Measurements from ENCODE around the gene GPR107.

The GPR107 gene

GRCh38 chr9:130138791-130139190, 85.1 kb downstream of the GPR107 start:
- DNase-seq, result no peak

- no peak for DNase-seq
Observed at GRCh38 chr9:130139251-130139650, 85.5 kb downstream of the GPR107 start.

DNA sequence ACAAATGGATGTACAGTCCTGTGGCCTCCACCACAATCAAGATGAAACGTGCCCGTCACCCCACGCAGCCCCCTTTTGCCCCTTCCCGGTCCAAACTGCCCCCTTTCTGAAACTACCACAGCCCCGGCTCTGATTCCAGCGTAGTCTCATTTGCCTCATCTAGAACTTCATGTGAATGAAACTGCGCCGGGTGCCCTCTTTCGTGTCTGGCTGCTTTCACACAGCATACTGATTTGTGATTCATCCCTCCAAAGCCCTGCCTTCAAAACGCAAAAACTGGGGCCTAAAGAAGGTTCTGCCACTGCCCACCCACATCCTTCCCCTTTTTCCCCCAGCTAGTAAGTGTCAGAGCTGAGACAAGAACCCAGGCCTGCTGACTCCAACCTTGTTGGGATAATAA, 87.0 kb downstream of the GPR107 start:
- no peak for DNase-seq

- no peak for DNase-seq
Observed at GRCh38 chr9:130142056-130142455, 88.3 kb downstream of the GPR107 start.

DNA sequence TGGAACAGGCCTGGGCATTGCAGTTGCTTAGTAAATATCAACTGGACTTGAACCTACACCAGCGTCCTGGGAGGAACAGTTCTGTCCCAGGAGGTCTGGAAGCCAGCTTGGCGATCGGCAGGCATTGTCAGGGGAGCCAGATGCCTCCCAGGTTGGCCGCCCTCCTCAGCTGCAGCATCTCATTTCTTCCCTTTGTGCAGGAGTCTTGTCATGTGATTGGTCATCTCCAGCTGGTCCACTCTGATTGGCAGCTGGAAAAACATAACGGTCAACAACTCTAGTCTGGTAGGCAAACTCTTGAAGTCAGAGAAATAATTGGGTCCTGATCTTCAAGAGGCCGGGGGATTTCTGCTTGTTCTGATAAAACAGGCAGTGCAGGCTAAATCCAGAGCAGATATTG, 88.9 kb downstream of the GPR107 start:
- DNase-seq, result no peak

DNA sequence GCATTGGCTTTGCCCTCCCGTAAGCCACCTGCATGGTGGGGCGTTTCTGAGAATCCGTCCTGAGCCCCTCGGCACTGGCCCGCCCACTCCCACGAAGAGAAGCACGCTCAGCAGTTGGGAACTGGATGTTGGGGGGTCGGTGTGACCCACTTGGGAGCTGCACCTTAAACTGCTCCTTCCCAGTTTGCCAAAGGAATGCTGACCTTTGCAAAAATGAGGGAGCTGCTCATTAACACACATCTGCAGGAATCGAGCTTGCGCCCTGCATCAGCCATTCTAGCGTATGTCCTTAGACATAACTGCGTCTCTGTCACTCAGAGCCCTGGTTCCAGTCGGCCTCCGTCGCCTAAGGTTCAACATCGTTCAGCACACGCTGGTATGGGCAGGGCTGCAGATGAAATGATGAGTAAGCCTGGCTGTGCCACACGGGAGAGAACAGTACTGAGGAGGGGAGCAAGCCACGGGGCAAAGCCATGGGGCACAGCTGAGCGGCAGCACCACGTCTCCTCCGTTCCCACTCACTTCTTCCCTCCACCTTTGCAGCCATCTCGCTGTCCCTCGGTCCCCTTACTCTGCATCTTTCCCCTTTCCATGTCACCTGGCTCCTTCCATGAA, 89.7 kb downstream of the GPR107 start:
- no peak for DNase-seq

DNA sequence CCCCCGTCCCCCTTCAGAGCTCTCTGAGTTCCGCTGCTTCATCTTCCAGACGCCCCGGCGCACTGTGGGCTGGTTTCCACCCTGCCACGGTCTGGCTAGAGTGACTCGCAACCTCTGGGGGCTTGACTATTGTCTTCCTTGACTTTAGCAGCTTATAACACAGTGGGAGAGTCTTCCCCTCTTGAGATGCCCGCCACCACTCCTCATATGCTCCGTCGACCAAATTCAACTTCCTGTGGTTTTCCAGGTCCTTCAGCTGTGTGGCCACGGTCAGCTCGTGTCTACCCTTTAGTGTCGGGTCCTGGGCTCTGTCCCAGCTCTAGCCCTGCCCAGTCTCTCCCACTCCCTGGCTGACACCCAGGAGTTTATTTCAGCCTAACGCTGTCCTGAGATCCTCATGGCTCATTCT, 90.3 kb downstream of the GPR107 start:
- DNase-seq, result no peak

- DNase-seq, result no peak
Observed at GRCh38 chr9:130144703-130145102, 91.0 kb downstream of the GPR107 start.

- DNase-seq, result no peak
Observed at GRCh38 chr9:130145658-130146057, 92.0 kb downstream of the GPR107 start.

DNA sequence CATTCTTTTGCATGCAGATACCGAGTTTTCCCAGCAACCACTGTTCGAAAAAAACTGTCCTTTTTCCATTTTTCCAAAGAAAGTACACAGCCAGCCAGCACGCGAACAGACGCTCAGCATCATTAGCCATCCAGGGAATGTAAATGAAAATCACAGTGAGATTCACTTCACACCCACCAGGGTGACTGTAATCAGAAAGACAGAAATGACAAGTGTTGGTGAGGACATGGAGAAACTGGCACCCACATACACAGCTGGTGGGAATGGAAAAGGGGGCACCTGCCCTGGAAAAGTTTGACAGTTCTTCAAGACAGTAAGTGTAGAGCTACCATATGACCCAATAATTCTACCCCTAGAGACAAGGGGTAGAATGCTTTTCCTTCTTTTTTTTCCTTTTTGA, 93.5 kb downstream of the GPR107 start:
- DNase-seq, result no peak

DNA sequence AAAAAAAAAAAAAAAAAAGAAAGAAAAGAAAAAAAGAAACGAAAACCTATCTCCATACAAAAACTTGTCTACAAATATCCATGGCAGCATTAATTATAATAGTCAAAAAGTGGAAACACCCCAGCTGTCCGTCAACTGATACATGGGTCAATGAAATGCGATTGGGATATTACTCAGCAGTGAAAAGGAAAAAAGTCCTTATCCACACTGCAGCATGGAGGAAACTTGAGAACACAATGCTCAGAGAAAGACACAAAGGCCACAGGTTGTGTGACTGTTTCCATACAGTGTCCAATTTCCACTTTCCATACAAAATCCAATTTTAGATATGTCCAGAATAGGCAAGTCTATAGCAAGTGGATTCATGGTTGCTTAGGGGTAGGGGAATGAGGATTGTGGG, 94.2 kb downstream of the GPR107 start:
- DNase-seq, result no peak

DNA sequence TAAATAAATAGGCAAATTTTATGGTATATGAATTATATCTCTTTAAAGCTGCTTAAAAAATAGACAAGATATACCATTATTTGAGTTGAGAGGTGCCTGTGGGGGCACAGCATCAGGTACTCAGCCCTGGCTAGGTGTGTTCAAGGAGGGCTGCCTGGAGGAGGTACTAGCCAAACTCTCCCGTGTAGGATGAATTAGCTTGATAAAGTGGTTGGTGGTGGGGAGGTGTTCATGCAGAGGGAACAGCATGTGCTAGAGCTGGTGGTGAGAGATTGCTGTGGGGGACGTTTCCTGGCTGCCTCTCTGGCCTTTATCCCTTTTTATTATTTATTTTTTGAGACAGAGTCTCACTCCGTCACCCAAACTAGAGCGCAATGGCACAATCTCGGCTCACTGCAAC, 95.3 kb downstream of the GPR107 start:
- DNase-seq, result no peak

DNA sequence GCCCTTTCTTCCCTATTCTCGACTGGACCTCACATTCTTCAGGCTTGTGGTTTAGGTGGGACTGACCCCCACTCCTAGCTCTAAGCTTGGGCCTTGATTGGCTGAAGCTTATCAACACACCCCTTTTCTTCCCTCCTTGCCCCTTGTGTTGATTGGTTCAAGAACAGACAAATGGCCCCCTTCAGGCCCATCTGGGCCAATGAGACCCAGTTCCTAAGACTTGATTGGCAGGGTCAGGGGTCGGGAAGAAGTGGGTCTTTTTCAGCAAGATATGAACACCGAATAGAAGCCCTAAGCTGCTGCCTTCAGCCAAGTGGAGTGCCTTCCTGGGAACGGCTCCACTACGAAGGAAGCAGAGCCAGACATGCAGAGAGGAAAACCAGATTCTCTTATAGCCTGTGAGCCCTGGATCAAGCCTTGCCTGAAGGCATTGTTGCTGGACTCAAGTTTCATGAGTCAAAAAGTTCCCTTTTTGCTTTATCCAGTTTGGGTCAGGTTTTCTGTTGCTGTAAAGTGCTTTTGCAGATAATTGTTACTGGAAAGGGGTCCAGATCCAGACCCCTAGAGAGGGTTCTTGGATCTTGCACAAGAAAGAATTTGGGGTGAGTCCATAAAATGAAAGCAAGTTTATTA, 96.1 kb downstream of the GPR107 start:
- no peak for DNase-seq

DNA sequence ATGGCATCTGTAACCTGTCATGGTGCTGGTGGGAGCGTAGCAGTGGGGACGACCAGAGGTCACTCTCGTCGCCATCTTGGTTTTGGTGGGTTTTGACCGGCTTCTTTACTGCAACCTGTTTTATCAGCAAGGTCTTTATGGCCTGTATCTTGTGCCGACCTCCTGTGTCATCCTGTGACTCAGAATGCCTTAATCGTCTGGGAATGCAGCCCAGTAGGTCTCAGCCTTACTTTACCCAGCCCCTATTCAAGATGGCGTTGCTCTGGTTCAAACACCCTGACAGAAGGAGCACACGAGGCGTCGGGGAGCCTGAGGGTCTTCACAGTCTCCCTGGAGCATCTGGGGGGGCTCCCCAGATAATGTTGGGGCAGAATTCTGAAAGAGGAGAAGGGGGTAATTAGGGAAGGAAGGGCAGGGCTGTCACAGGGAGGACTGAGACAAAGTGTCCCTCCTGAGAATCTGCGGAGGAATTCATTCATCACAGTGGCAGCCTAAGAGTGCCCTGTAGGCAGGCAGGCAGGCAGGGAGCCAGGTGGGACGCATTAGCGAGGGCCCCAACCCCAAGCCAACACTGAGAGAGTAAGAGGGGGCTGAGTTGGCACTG, 97.2 kb downstream of the GPR107 start:
- DNase-seq, result no peak

- no peak for DNase-seq
Observed at GRCh38 chr9:130154816-130155215, 101.1 kb downstream of the GPR107 start.

DNA sequence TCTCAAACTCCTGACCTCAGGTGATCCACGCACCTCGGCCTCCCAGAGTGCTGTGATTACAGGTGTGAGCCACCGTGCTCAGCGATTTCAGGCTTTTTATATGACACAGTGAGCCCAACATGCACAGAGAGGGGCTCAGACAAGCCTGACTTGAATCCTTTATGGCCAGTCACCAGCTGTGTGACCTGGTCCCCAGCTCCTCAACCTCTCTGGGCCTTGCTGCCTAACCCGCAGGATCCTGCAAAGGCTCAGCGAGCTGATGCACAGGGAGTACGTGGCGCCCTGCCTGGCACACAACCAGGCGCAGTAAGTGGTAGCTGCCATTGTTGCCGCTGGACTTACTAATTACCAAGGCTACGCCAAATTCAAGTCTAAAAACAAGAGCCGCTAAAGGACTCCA, 101.9 kb downstream of the GPR107 start:
- DNase-seq, result no peak

DNA sequence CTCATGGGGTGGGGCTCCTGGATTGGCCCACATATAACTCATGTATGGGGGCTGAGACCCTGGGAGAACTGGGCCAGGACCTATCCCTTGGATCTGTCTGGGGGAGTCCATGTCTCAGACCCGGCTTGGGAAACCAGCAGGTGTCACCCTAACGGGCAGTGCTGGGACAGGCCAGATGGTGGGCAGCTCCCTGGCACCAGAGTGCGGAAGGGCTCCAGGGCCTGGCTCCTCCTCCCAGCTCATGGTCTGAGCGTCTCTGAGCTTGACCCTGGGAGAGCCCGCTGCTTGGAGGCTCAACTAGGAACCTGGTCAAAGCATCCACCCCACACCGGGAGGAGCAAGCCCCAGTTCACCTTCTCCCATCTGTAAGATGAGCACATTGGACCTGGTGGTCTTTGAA, 103.0 kb downstream of the GPR107 start:
- no peak for DNase-seq

DNA sequence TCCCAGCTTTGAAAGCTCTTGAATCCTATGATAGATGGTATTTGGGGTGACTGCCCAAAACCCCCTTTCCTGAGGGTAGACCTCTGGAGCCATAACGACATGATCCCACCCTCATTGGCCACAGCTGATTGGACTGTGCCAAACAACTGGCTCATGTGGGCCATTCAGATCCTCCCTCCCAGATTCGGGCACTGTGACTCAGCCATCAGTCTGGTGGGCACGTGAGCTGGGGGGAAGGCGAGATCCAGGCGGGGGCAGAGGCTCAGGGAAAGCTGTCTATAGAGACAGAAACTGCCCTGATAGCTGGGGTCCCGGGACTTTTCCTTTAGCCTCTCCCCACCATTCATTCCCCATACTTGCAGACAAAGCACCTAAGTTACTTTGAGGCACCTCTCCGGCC, 103.4 kb downstream of the GPR107 start:
- DNase-seq, result no peak

GRCh38 chr9:130158001-130158400, 104.3 kb downstream of the GPR107 start:
- DNase-seq, result no peak

DNA sequence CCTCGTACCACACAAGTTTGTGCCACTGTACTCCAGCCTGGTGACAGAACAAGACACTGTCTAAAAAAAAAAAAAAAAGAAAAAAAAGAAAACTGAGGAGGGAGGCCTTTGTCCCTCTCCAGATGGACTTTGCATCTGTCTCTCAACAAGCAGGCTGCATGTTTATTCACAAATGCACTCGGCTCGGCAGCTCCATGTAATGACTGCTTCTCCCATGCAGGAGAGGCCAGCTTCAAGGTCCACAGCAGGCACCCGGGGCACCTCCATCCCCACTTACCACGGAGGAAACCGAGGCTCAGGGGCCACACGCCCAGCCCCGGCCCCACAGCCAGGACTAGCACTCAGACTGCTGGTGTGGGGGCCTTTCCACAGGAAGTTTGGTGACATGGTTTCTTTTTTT, 105.4 kb downstream of the GPR107 start:
- no peak for DNase-seq

DNA sequence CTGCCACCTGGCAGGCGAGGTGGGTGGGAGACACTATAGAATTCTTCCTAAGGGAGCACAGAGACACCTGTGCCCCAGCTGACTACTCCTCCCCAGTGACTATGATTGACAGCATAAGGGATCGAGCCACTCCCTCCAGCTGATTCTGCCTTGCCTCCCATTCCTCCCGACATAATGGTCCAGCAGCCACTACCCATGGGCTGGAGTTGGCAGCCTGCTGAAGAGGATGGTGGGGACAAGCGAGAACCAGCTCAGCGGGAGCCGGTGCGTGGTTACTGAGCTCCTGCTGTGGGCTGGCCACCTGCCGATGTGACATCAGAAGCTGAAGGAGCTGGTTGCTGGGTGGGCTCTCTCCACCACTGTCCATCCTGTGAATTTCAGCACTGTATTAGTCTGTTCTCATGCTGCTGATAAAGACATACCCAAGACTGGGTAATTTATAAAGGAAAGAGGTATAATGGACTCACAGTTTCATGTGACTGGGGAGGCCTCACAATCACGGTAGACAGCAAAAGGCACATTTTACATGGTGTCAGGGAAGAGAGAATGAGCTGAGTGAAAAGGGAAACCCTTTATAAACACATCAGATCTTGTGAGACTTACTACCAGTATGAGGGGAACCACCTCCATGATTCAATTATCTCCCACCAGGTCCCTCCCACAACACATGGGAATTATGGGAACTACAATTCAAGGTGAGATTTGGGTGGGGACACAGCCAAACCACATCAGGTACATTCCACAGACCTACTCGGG, 106.4 kb downstream of the GPR107 start:
- peak; percentile 7 for DNase-seq

GRCh38 chr9:130160862-130161470, 107.3 kb downstream of the GPR107 start:
- no peak for DNase-seq

GRCh38 chr9:130165579-130165978, 111.9 kb downstream of the GPR107 start:
- no peak for DNase-seq

DNA sequence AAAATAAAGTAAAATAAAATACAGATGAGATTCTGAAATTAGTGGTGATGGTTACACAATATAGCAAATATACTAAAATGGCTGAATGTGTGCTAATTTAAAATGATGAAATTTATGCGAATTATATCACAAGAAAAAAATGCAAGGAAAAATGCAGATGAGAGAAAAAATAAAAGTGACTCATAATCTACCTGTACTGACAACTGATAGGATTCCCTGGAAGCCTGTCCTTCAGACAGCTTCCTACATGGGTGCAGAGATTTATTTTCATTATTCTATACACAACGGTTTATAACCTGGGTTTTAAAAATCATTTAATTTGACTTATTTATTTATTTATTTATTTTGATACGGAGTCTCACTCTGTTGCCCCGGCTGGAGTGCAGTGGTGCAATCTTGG, 112.7 kb downstream of the GPR107 start:
- no peak for DNase-seq
